ENCODE data around the gene BRMS1. TPM values are rescaled to one million over a fixed set of nuclear protein-coding genes. Genes with fewer than 3 reads are reported as not detected.

BRMS1 gene
- total and polyA plus RNA-seq, 2 donors (not counting 1 experiment from before 2014, with no cell fraction given), result 25.7 to 43.9 TPM

GRCh38 chr11:66363187-66363601, 18.3 kb upstream of the BRMS1 start:
- H3K27me3 ChIP-seq (ENCODE audit: control insufficient read depth, insufficient read depth, low read length), result no peaks in the 10 kb centered on the region
- no peaks in the 10 kb centered on the region for H3K4me1 ChIP-seq (ENCODE audit: control insufficient read depth, extremely low read depth, insufficient read depth, low read length)
- H3K4me3 ChIP-seq (replicated peaks in 1 of 4; ENCODE audit: control extremely low read depth in 1 of 4, insufficient read depth in 1 of 4, low read depth in 3 of 4, low read length in 4 of 4), result no peak overlapping the region
- no peaks in the 10 kb centered on the region for H3K9me3 ChIP-seq (ENCODE audit: control insufficient read depth, insufficient read depth, low read depth, low read length)
- TF ChIP-seq, protein P1, sequence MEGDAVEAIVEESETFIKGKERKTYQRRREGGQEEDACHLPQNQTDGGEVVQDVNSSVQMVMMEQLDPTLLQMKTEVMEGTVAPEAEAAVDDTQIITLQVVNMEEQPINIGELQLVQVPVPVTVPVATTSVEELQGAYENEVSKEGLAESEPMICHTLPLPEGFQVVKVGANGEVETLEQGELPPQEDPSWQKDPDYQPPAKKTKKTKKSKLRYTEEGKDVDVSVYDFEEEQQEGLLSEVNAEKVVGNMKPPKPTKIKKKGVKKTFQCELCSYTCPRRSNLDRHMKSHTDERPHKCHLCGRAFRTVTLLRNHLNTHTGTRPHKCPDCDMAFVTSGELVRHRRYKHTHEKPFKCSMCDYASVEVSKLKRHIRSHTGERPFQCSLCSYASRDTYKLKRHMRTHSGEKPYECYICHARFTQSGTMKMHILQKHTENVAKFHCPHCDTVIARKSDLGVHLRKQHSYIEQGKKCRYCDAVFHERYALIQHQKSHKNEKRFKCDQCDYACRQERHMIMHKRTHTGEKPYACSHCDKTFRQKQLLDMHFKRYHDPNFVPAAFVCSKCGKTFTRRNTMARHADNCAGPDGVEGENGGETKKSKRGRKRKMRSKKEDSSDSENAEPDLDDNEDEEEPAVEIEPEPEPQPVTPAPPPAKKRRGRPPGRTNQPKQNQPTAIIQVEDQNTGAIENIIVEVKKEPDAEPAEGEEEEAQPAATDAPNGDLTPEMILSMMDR (conservative IDR thresholded peaks at IDR 0.05 in 1 of 2, IDR thresholded peaks at IDR 0.05 in 1 of 2; ENCODE audit: low read depth in 1 of 2, low read length in 2 of 2), result no peak
- TF ChIP-seq EZH2 (IDR thresholded peaks at IDR 0.05; ENCODE audit: low read length, missing control alignments), result no peak
- no peaks in the 10 kb centered on the region for H4K20me1 ChIP-seq (ENCODE audit: control insufficient read depth, extremely low read depth, insufficient read depth, low read length)
- no peak overlapping the region for H2AFZ ChIP-seq (ENCODE audit: low read length)
- DNase-seq (ENCODE audit: low read depth in 2 of 2), result no peak
- H3K4me2 ChIP-seq (ENCODE audit: extremely low read depth, insufficient read depth, low read length), result no peak overlapping the region
- no peaks in the 10 kb centered on the region for H3K36me3 ChIP-seq (ENCODE audit: control insufficient read depth, insufficient read depth, low read length)
- no peaks in the 10 kb centered on the region for H3K79me2 ChIP-seq (ENCODE audit: control insufficient read depth, insufficient read depth, low read length)
- no peak overlapping the region for H3K27ac ChIP-seq (ENCODE audit: insufficient read depth, low read length)
- no peak overlapping the region for H3K9ac ChIP-seq (ENCODE audit: insufficient read depth, low read length)

DNA sequence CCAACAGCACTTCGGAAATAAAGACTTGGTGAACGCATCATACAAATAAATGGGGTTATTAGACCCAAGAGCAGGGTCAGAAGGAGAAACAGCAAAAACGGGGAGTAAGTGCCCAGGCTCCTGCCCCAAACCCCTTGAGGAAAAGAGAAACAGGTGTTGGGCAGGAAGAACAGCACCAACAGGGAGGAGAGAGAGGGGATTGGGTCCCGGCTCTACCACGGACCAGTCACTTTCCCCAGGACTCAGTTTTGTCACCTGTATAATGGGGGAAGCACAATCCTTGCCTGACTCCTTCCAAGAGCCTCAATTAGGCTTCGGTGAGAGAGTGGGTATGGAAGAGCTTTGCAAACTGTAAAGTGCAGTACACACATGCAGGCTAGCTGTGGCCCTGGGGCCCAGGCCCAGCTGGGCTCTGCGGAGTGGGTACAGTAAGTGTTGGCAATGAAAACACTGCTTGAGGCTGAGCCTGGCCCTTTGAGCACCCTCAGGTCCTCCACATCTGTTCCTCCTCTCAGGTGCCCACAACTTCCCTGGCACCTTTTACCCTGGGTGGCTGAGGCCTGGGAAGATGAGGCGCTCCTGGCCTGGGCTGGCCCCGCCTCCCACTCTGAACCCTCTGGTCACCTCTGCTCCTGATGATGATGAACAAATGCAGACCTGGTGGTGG, 17.7 kb upstream of the BRMS1 start:
- H3K9me3 ChIP-seq (ENCODE audit: control insufficient read depth, insufficient read depth, low read depth, low read length), result no peaks in the 10 kb centered on the region
- DNase-seq (ENCODE audit: low read depth in 2 of 2), result no peak
- no peak overlapping the region for H3K4me3 ChIP-seq (replicated peaks in 1 of 4; ENCODE audit: control extremely low read depth in 1 of 4, insufficient read depth in 1 of 4, low read depth in 3 of 4, low read length in 4 of 4)
- H2AFZ ChIP-seq (ENCODE audit: low read length), result no peak overlapping the region
- no peak overlapping the region for H3K27ac ChIP-seq (ENCODE audit: insufficient read depth, low read length)
- no peaks in the 10 kb centered on the region for H3K79me2 ChIP-seq (ENCODE audit: control insufficient read depth, insufficient read depth, low read length)
- H3K27me3 ChIP-seq (ENCODE audit: control insufficient read depth, insufficient read depth, low read length), result no peaks in the 10 kb centered on the region
- H3K4me1 ChIP-seq (ENCODE audit: control insufficient read depth, extremely low read depth, insufficient read depth, low read length), result no peaks in the 10 kb centered on the region
- no peak overlapping the region for H3K4me2 ChIP-seq (ENCODE audit: extremely low read depth, insufficient read depth, low read length)
- no peaks in the 10 kb centered on the region for H3K36me3 ChIP-seq (ENCODE audit: control insufficient read depth, insufficient read depth, low read length)
- no peaks in the 10 kb centered on the region for H4K20me1 ChIP-seq (ENCODE audit: control insufficient read depth, extremely low read depth, insufficient read depth, low read length)
- TF ChIP-seq, protein P1 (conservative IDR thresholded peaks at IDR 0.05 in 1 of 2, IDR thresholded peaks at IDR 0.05 in 1 of 2; ENCODE audit: low read depth in 1 of 2, low read length in 2 of 2), result no peak
- TF ChIP-seq EZH2 (IDR thresholded peaks at IDR 0.05; ENCODE audit: low read length, missing control alignments), result no peak
- no peak overlapping the region for H3K9ac ChIP-seq (ENCODE audit: insufficient read depth, low read length)

DNA sequence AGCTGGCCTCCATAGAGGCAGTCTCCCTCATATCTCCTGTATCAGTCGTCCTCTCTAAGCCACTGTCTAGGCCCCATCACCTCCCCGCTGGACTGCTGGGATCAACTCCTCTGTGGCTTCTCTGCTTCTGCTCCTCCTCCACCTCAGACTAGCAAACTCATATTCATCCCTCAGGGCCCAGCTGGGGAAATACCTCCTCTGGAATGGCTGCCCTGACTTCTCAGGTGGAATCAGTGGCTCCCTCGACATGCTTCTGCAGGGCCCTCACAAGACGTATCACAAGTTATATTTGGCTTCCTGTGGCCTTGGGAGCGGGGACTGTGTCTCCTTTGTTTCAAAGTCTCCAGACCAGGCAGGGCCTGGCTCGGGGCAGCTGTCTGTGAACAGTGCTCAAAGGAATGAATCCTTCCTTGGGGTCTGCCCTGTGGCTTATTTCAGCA, 16.6 kb upstream of the BRMS1 start:
- TF ChIP-seq, protein P1 (conservative IDR thresholded peaks at IDR 0.05 in 1 of 2, IDR thresholded peaks at IDR 0.05 in 1 of 2; ENCODE audit: low read depth in 1 of 2, low read length in 2 of 2), result no peak
- no peak for TF ChIP-seq EZH2 (IDR thresholded peaks at IDR 0.05; ENCODE audit: low read length, missing control alignments)
- Histone ChIP-seq H3K36me3 (ENCODE audit: control insufficient read depth, insufficient read depth, low read length) (no peaks in the 10 kb centered on the region), H4K20me1 (ENCODE audit: control insufficient read depth, extremely low read depth, insufficient read depth, low read length) (no peaks in the 10 kb centered on the region), H2AFZ (ENCODE audit: low read length) (no peak overlapping the region), H3K4me2 (ENCODE audit: extremely low read depth, insufficient read depth, low read length) (no peak overlapping the region), H3K9me3 (ENCODE audit: control insufficient read depth, insufficient read depth, low read depth, low read length) (no peaks in the 10 kb centered on the region), H3K4me3 (replicated peaks in 1 of 4; ENCODE audit: control extremely low read depth in 1 of 4, insufficient read depth in 1 of 4, low read depth in 3 of 4, low read length in 4 of 4) (no peak overlapping the region), H3K4me1 (ENCODE audit: control insufficient read depth, extremely low read depth, insufficient read depth, low read length) (no peaks in the 10 kb centered on the region), H3K79me2 (ENCODE audit: control insufficient read depth, insufficient read depth, low read length) (no peaks in the 10 kb centered on the region), H3K27me3 (ENCODE audit: control insufficient read depth, insufficient read depth, low read length) (no peaks in the 10 kb centered on the region), H3K27ac (ENCODE audit: insufficient read depth, low read length) (no peak overlapping the region), H3K9ac (ENCODE audit: insufficient read depth, low read length) (no peak overlapping the region)
- no peak for DNase-seq (ENCODE audit: low read depth in 2 of 2)
